GM21390 (cell line): ENCODE results near the gene PTPRT.

Experiments used
- ATAC-seq: cut with Tn5 transposase; IDR thresholded peaks from one replicate; pipeline ENCODE4 v1.9.1; 2021; ENCODE audit not compliant: unreplicated experiment

PTPRT gene

DNA sequence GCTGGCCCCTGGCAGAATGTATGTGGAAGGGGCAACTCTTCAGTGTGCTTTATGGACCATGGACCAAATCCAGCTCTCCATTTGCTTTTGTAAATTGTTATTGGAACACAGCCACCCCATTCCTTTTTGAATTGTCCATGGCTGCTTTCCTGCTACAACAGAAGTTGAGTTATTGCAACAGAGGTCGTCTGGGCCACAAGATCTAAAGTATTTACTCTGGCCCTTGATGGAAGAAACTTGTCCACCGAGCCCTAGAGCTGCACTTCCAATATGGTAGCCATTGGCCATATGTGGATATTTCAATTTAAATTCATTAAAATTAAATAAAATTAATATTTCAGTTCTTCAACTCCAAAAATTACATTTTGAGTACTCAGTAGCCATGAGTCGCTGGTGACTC is 543.5 kb downstream of the PTPRT start:
- no peak for ATAC-seq

DNA sequence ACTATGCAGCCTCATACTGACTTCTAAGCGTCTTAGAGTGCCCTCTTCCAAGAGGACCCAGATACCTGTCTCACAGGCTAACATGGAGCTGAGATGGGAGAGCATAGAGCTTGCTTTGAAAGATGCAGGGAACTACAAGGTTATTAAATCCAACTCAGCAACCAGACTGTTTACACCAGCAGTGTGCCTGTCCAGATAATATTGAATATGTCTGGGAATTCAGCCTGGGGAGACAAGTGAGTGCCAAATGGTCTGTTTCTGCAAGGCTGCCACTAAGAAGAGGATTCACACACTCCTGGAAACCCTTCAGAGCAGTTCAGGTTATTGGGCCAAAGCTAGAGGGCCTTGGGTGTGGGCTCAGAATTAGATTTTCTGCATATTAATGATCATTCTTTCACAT is 547.8 kb downstream of the PTPRT start:
- ATAC-seq, result no peak

- ATAC-seq, result no peak
These were observed 550.6 kb downstream of the PTPRT start for GRCh38 chr20:42639140-42639539.

DNA sequence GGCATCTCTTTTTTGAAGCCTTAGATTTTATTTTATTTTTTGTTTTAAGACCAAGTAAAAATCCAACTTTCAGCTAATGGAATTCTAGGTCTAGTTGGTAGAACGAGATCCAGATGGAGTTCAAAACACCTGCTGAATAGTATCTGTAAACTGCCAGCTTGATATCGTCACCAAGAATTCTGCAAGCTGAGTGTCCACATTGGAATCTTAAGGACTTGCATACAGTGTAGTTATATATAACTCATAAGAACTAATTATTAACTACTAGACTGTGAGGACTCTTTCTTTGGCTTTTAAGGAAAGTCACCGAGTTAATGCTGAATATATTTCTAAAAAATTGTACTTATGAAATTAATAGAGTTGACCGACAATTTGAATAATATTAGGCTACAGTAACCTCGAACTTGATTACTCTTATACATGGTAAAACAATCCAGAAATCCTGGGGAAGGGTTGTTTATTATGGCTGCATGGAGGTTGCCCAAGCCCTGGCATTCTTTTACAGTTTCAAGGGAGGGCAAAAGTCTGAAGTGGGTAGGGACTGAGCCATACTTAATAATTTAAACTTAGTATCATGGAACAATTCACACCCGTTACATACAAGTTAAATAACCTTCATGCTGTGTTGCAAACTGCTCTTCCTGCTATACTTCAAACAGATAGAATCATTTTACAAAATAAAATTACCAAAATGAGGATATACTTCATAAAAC is 553.9 kb downstream of the PTPRT start:
- no peak for ATAC-seq

GRCh38 chr20:42634156-42634555 is 555.5 kb downstream of the PTPRT start:
- no peak for ATAC-seq

GRCh38 chr20:42628683-42629082 is 561.0 kb downstream of the PTPRT start:
- ATAC-seq, result no peak

DNA sequence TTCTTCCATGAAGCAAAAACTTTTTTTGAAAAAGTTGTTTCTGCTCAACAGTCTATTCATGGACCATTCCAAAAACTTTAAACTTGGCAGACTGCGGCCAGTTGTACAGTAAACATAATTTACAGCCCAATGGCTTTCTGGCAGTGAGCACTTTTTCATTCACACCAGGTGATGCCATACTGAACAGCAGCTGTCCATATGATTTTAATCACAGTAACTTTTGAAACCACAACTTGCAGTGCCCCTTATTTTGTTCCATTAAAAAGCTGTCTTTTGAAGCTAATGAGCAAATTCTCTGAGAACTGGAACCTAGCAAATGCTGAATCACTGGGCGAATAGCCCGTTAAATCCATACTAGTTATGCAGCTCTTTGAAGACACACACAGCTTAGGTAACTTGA is 576.6 kb downstream of the PTPRT start:
- no peak for ATAC-seq

DNA sequence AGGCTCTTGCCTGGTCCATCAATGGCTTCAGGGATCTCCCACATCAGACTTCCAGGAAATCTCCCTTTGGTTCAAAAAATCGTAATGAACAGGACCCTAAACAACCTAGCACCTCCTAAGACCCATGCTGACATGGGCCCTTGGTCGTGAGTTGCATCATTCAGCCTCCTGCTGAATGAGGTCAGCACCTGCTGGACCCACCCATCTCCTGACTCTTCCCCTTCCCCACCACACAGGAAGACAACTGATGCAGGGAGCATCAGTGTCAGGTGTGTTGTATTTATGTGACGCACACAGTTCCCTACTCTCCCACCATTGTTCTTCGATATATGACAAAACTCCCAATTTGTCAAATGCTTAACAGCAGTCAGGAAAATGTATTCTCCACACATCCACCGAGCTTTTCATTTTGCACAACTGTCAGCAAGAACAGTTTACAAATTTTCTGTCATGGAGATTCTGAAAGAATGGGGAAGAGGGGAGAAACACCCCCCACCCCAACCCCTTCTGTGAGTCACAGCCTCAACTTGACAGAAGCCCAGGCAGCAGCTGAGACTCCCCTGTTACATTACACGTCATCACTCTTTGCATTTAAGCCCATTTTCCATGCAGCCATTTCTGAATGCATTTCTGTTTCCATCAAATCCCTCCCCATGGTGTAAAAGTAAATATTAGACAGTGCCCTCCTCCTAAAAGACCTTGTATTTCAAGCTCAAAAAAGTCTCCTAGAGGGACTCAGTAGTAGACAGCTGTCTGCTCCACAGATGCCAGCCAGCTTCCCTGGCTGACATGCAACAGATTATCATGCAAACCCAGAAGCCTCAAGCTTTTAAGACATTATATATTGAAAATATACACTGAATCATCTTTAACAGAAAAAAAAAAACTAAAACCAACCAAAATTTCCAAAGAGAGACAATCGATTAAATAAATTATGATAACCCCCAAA is 577.5 kb downstream of the PTPRT start:
- ATAC-seq, result no peak

DNA sequence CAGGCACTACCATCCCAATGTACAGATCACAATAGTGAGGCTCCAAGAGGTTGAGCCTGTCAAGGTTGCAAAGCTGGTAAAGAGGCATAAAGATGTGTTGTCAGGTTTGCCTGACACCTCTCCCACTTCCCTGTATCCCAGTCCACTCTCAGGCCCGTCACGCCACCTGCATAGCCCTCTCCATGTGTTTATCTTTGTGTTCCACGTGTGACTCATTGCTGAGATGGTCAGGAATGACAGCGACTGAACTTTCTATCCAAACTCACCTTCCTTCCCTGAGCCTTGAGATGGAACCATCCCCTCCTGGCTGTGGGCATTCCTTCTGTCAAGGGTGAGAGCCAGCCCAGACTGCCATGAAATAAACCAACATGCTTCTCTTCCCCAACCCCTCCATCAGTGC is 578.3 kb downstream of the PTPRT start:
- ATAC-seq, result no peak

- ATAC-seq, result no peak
These were observed 579.6 kb downstream of the PTPRT start for GRCh38 chr20:42610070-42610469.

GRCh38 chr20:42609618-42610017 is 580.1 kb downstream of the PTPRT start:
- no peak for ATAC-seq

DNA sequence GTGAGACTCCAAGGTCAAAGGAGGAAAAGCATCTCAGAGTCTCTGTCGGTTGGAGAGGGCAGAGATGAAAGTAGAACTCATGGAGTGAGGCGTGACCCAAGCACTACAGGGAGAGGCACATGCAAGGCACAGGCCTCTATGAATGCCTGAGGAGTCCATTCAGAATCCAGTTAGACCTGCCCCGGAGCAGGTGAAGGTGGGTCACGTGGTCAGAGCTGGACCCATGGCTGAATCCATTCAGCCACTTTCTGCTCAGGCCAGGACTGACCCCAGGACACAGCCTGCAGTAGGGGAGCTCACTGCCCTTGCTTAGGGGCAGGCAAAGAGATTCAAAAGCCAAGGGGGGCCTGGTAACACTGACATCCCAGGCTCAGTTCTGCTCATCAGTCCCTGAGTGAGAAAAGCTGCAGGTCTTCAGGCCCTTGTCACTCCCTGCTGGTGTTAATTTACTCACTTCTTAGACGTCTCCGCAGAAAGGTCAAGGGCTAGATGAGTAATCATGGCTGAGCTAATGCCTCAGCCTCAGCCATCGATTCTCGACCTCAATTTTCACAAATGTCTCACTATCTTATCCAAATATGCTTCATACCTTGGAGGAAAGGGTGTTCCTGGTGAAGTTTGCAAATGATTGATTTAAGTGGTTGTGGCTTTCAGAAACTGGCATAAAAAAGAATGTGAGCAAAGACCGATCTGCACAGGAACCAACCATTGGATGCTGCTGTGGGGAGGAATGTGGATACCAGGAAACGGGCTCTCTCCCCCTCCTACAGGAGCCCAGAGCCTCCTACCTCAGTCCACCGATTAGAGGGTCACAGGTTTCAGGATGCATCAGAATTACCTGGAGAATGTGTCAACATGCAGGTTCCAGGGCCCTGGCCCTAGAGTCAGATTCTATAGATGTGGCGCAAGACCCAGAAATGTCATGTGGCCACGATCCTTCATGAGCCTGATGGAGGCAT is 584.4 kb downstream of the PTPRT start:
- no peak for ATAC-seq

DNA sequence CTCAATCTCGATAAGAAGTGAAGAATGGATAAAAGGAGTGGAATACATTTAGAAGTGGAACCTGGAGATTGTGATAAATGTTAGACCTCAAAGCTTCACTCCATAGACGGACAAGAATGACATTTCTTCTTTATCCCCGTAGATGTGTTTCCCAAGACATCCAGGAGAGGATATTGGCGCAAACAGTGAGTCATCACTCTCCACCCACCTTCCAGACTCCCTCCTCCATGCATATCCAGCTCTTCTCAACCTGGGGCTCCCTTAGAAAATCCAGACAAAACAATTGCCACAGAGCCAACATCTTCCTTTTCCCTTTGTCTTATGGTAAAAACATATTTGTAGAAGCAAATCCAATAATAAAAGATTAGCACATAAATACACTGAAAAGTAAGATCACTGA is 586.1 kb downstream of the PTPRT start:
- no peak for ATAC-seq

GRCh38 chr20:42598581-42598980 is 591.1 kb downstream of the PTPRT start:
- no peak for ATAC-seq

- ATAC-seq, result no peak
These were observed 594.1 kb downstream of the PTPRT start for GRCh38 chr20:42595625-42596024.

DNA sequence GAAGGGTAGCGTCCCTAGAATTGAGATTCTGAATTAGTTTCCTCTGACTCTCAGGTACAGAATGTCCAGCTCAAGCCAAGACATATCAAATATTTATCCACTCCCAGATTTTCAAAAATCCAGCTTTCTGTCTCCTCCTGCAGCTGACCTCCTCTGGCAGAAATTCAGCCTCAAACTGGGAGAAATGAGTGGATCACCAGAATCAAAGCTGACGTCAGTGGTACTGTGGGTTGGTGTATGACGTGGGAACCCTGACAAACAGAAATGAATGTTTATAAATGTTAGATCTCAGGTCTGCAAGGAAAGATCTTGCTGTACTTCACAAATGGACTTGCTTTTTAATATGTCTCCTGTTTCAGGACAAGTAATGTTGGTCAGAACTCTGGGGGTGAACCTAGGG is 595.0 kb downstream of the PTPRT start:
- ATAC-seq, result no peak

- no peak for ATAC-seq
These were observed 595.7 kb downstream of the PTPRT start for GRCh38 chr20:42594011-42594410.

DNA sequence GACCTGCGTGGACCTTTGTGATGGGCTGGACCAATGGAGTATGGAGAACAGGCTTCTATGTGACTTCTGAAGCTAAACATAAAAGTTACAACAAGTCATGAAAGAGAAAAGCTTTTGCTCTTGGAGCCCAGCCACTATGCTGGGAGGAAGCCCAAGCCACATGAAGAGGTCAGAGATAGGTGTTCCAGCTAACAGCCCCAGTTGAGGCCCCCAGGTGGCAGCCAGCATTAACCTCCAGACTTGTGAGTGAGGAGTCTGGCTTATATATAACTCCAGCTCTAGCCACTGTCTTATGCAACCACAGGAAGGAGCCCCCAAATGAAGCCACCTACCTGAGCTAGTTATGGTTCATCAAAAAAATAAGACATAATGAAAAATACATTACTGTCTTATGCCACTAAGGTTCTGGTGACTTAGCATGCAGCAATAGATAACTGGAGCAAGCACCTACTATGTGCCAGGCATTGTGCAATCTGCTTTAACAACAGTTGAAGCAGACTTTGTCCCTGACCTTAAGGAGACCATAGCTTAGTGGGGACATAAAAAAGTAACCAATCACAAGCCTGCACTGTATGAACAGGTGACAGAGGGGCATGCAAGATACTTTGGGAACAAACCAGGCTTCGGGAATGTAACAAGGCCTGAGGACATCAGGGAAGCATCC is 599.6 kb downstream of the PTPRT start:
- ATAC-seq, result no peak

GRCh38 chr20:42588847-42589246 is 600.9 kb downstream of the PTPRT start:
- ATAC-seq, result no peak

DNA sequence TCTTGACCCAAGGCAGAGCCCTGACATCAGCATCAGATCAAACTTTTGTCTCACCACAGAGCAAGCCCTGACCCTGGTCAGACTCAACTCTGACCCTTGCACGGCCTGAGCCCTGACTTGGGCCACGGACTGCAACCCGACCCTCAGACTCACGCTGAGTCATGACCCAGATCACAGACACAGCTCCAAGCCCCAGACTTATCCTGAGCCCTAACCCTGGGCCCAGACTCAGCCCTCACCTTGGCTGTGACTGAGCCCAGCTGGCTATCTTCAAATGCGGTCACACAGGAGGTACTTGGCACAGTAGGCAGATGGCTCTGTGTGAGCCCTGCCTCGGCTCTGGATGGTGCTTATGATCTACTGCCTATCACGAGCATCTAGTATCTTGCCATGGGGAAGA is 602.3 kb downstream of the PTPRT start:
- ATAC-seq, result no peak

- no peak for ATAC-seq
These were observed 608.4 kb downstream of the PTPRT start for GRCh38 chr20:42581311-42581710.
